OCI-LY3 (cell line): ENCODE measurements around the gene STIMATE.

Experiments
- H2AFZ ChIP-seq: fragments of 200-600, 300-600 bp; shearing (Covaris generic); 2 replicates; pipeline ENCODE4 v1.6.0; 2014; ENCODE audit warnings: antibody characterized with exemption, low read depth, low read length
- H3K27ac ChIP-seq: fragments of 200-600, 300-600 bp; sonication (generic); 2 replicates; pipeline ENCODE4 v1.5.1; 2014; ENCODE audit warnings: mild to moderate bottlenecking, low read length, moderate library complexity, mixed read lengths
- H3K27me3 ChIP-seq: fragments of 200-600, 300-600 bp; sonication (generic); 2 replicates; pipeline ENCODE4 v1.6.1; 2014; ENCODE audit warnings: low read depth, low read length, mixed read lengths
- H3K36me3 ChIP-seq: fragments of 200-600, 300-600 bp; sonication (generic); replicated peaks from 2 replicates; pipeline ENCODE3; 2014; ENCODE audit warnings: low read depth, low read length, mixed read lengths
- H3K4me1 ChIP-seq: fragments of 300-600, 200-600 bp; sonication (generic); 2 replicates; pipeline ENCODE4 v1.6.1; 2014; ENCODE audit warnings: low read length, mixed read lengths
- H3K4me2 ChIP-seq: fragments of 200-600, 300-600 bp; sonication (generic); 2 replicates; pipeline ENCODE4 v1.6.1; 2014; ENCODE audit warnings: low read length, mixed read lengths
- H3K4me3 ChIP-seq: fragments of 300-600, 200-600 bp; sonication (generic); 2 replicates; pipeline ENCODE4 v1.5.1; 2014; ENCODE audit warnings: antibody characterized with exemption, mild to moderate bottlenecking, low read length, moderate library complexity
- H3K79me2 ChIP-seq: fragments of 300-600, 200-600 bp; shearing (Covaris generic); 2 replicates; pipeline ENCODE4 v1.6.1; 2014; ENCODE audit warnings: mild to moderate bottlenecking, low read length, mixed read lengths
- H3K9ac ChIP-seq: fragments of 300-600, 200-600 bp; shearing (Covaris generic); 2 replicates; pipeline ENCODE4 v1.6.0; 2014; ENCODE audit warnings: mild to moderate bottlenecking, low read length, moderate library complexity
- H3K9me3 ChIP-seq: fragments of 200-600, 300-600 bp; shearing (Covaris generic); 2 replicates; pipeline ENCODE4 v1.6.1; 2014; ENCODE audit warnings: low read length, mixed read lengths; ENCODE audit not compliant: insufficient read depth
- H4K20me1 ChIP-seq: fragments of 200-600, 300-600 bp; sonication (generic); 2 replicates; pipeline ENCODE4 v1.6.1; 2016; ENCODE audit warnings: low read length, mixed read lengths; ENCODE audit not compliant: insufficient read depth
- CTCF ChIP-seq: fragments of 200-600, 300-600 bp; sonication (generic); IDR thresholded peaks from 2 replicates; pipeline ENCODE4 v1.5.1; 2014; ENCODE audit warnings: antibody characterized with exemption, low read length, low read depth
- EZH2phosphoT487 ChIP-seq: fragments of 200-600 bp; shearing (Covaris generic); IDR thresholded peaks from 2 replicates; pipeline ENCODE4 v1.6.1; 2018; ENCODE audit warnings: antibody characterized with exemption, mixed run types, low read depth

The STIMATE gene

DNA sequence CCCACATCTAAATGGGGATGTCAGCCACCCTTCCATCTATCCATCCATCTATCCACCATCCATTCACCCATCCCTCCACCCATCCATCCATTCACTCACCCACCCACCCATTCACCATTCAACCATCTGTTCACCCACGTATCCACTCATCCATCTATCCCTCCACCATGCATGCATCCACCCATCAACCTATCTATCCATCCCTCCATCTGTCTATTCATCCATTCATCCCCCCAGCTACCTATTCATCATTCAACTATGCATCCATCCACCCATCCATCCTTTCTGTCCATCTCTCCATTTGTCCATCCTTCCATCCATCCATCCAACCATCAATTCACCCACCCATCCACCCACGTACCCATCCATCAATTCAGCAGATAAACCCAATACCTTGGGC is 88.2 kb downstream of the STIMATE start:
- H3K9me3 ChIP-seq = no peaks in the 10 kb centered on the region
- no peaks in the 10 kb centered on the region for H3K36me3 ChIP-seq
- no peak overlapping the region for H3K4me2 ChIP-seq
- no peaks in the 10 kb centered on the region for H3K79me2 ChIP-seq
- TF ChIP-seq CTCF (no peak), EZH2phosphoT487 (no peak)
- no peak overlapping the region for H3K27ac ChIP-seq
- H3K4me3 ChIP-seq = no peak overlapping the region
- no peak overlapping the region for H3K9ac ChIP-seq
- H3K27me3 ChIP-seq = no peaks in the 10 kb centered on the region
- no peaks in the 10 kb centered on the region for H3K4me1 ChIP-seq
- H4K20me1 ChIP-seq = no peaks in the 10 kb centered on the region
- H2AFZ ChIP-seq = no peak overlapping the region

DNA sequence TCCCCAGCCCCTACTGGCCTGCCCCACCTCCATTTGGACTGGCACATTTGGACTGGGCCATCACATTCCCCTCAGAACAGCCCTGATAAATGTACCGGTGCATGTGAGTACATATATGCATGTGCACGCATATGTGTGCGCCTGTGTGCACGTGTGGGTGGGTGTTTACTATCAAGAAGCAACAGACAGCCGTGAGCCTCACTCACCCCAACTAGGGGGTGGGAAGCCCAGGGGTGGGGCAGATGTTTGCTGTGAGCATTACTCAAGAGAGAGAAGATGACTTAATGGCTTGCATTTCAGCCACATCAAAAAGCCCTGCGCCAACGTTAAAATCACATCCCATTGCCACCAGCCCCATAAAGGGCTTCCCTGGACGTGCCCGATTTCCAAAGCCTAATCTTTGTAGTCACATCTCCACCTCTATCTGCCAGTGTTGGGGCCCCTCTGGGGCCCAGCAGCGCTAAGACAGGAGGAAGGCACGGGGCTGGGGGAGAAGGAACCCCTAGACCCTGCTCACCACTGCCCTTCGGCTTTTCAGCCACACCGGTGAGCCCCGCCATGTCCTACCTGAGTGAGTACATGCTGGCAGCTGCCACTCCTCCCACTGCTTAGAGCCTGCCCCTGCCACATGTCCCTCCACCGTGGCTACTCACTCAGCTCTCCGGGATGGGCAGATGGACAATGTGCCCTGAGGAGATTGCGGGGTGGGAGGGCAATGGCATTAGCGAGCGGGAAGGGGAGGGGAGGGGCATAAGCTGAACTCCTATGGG is 91.9 kb downstream of the STIMATE start:
- H3K27ac ChIP-seq = no peak overlapping the region
- no peaks in the 10 kb centered on the region for H3K27me3 ChIP-seq
- H4K20me1 ChIP-seq = no peaks in the 10 kb centered on the region
- H2AFZ ChIP-seq = no peak overlapping the region
- no peaks in the 10 kb centered on the region for H3K36me3 ChIP-seq
- H3K4me3 ChIP-seq = no peak overlapping the region
- H3K79me2 ChIP-seq = no peaks in the 10 kb centered on the region
- TF ChIP-seq EZH2phosphoT487 (no peak), CTCF (no peak)
- no peak overlapping the region for H3K4me2 ChIP-seq
- H3K9ac ChIP-seq = no peak overlapping the region
- H3K4me1 ChIP-seq = no peaks in the 10 kb centered on the region
- no peaks in the 10 kb centered on the region for H3K9me3 ChIP-seq

- Histone ChIP-seq H3K27ac (no peak overlapping the region), H3K9ac (no peak overlapping the region), H3K4me1 (no peaks in the 10 kb centered on the region), H2AFZ (no peak overlapping the region), H4K20me1 (no peaks in the 10 kb centered on the region), H3K36me3 (no peaks in the 10 kb centered on the region), H3K4me3 (no peak overlapping the region), H3K9me3 (no peaks in the 10 kb centered on the region), H3K79me2 (no peaks in the 10 kb centered on the region), H3K27me3 (no peaks in the 10 kb centered on the region), H3K4me2 (no peak overlapping the region)
- no peak for TF ChIP-seq CTCF
- TF ChIP-seq EZH2phosphoT487 = no peak
Observed at GRCh38 chr3:52801839-52802238, 95.5 kb downstream of the STIMATE start.

GRCh38 chr3:52800079-52800478 is 97.3 kb downstream of the STIMATE start:
- no peak overlapping the region for H3K9ac ChIP-seq

More at GRCh38 chr3:52800079-52800478, 97.3 kb downstream of the STIMATE start:
- no peak overlapping the region for H2AFZ ChIP-seq
- H3K4me3 ChIP-seq = no peak overlapping the region
- no peaks in the 10 kb centered on the region for H3K27me3 ChIP-seq
- no peaks in the 10 kb centered on the region for H3K9me3 ChIP-seq
- H3K4me2 ChIP-seq = no peak overlapping the region
- H4K20me1 ChIP-seq = no peaks in the 10 kb centered on the region
- TF ChIP-seq CTCF = no peak
- TF ChIP-seq EZH2phosphoT487 = no peak
- H3K27ac ChIP-seq = no peak overlapping the region
- no peaks in the 10 kb centered on the region for H3K79me2 ChIP-seq
- no peaks in the 10 kb centered on the region for H3K4me1 ChIP-seq
- no peaks in the 10 kb centered on the region for H3K36me3 ChIP-seq
